ENCODE results near the gene RPP14.

RPP14 gene

DNA sequence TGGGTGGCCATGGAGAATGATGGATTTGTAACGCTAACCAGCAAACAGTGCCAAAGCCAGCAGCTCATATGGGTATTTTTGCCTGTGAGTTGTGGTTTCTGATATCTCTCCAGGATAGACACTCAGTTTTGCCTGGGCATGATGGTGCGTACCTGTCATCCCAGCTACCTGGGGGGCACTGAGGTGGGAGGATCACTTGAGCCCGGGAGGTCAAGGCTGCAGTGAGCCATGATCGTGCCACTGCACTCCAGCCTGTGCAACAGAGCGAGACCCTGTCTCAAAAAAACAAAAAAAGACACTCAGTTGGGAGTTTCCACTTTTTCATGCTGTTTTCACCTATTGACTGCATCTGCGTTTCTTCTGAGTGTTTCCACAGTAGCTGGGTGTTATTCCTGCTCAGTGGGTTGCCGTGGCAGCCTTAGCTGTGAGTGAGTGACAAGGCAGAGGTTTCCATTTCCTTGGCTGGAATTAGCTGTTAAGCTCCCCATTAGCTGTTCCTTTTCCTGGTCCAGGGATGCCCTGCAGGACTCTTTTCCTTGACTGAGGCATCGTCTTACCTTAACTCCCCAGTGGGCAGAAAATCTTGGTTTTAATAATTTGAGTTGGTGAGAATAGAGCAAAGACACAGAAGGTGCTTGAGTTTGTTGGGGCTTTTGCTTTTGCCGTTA, 14.2 kb upstream of the RPP14 start:
- DNase-seq (ENCODE audit: low spot score): no peak

- no peak for DNase-seq (ENCODE audit: low spot score)
Measured at GRCh38 chr3:58292866-58293265, 13.2 kb upstream of the RPP14 start.

- DNase-seq (ENCODE audit: low spot score): peak; percentile 68
Measured at GRCh38 chr3:58293516-58293915, 12.5 kb upstream of the RPP14 start.

DNA sequence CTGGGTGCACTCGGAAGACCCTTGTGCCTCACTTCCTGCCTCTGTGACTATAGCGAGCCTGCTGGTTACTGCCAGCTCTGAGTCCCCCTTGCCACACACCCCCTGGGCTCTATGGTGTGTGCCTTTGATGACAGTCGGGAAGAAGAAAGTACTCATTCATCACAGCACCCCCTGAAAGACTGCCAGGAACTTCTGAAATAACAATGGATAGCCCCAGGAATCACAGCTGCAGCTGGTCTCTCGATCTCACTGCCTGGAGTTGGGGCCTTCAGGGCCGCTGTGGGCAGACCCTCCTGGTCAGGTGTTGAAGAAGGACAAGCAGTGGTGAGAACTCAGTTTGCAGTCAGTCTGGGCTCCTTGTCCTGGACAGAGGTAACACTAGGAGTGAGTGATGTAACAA, 9.8 kb upstream of the RPP14 start:
- peak; percentile 94 for DNase-seq (ENCODE audit: low spot score)

DNA sequence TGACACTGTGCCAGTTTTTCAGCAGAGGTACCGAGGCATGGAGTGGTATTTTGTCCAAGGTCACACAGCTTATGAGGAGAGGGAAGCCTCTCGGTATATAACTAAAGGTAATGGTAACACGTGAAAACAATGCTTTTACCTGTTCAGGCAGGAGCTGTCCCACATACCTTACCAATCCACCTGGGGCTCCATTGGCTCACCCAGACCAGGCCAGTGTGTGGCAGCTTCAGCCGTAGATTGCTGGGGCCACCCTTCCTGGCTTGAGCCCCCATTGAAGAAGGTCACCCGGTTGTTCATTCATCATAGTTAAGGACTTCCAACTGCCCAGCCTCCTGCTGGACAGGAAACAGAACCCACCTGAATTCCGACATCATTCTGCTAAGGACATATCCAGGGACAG, 9.2 kb upstream of the RPP14 start:
- no peak for DNase-seq (ENCODE audit: low spot score)

GRCh38 chr3:58298190-58298589, 7.9 kb upstream of the RPP14 start:
- no peak for DNase-seq (ENCODE audit: low spot score)

- DNase-seq (ENCODE audit: low spot score): no peak
Measured at GRCh38 chr3:58299075-58299474, 7.0 kb upstream of the RPP14 start.

DNA sequence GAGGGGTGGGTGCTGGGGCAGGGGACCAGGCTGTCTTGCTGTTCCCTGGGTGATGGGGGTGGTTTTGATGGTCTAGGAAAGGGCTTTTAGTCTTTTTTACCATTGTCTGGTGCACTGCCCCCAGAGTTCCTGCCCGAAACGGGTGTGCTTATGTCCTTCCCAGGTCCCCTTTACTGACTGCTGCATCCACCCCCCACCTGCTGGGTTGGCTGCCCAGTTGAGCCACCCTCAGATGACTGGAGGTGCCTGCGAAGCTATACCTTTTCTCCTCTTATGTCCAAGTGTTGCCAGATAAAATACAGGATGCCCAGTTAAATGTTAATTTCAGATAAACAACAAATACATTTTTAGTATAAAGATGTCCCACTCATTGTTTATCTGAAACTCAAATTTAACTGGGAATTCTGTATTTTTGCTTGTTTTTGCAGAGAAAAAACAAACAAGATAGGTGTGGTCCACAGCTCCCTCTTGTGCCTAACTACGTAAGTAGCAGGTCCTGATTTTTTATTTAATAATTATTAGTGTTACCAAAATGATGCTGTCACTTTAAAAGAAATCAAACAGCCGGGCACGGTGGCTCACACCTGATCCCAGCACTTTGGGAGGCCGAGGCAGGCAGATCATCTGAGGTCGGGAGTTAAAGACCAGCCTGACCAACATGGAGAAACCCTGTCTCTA, 6.1 kb upstream of the RPP14 start:
- DNase-seq (ENCODE audit: low spot score): no peak

GRCh38 chr3:58307639-58308215, 1.7 kb downstream of the RPP14 start:
- DNase-seq (ENCODE audit: low spot score): no peak

DNA sequence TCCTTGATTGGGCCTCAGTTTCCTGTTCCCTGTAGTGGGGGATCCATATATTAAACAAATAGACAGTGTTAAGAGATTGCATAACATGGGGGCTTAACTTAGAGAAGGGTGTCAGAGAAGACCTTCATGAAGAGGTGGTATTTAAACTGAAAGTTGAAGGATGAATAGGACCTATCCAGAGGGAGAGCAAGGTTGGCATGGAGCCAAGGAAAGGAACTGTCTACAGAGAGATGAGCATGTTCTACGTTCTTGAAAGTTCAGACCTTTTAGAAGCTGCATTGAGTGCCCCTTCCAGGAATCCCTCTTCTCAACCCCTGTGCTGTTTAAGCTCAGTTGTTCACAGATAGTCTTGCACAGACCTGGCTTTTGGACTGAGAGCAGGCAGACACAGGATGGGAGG, 2.7 kb downstream of the RPP14 start:
- DNase-seq (ENCODE audit: low spot score): no peak

DNA sequence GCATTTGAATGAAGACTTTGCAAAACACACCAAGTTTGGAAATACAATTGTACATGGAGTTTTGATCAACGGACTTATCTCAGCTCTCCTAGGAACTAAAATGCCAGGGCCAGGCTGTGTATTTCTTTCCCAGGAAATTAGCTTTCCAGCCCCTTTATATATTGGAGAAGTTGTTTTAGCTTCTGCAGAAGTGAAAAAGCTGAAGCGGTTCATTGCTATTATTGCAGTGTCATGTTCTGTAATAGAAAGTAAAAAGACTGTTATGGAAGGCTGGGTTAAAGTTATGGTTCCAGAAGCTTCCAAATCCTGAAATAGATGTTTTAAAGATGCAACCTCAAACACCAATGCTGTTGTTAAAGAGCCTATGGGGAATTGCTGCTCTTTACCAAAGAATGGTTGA, 11.8 kb downstream of the RPP14 start:
- no peak for DNase-seq (ENCODE audit: low spot score)

GRCh38 chr3:58321791-58322190, 15.7 kb downstream of the RPP14 start:
- no peak for DNase-seq (ENCODE audit: low spot score)

DNA sequence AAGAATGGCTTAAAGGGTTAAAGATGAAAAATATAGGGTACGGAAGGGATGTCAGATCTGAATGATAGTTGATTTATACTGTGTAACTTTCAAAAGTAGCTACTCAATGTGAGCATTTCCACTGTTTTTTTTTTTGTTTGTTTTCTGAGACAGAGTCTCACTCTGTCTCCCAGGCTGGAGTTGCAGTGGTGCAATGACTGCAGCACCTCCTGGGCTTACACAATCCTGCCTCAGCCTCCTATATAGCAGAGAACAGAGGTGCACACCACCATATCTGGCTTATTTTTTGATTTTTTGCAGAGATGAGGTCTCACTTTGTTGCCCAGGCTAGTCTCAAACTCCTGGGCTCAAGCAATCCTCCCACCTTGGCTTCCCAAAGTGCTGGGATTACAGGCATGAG, 16.7 kb downstream of the RPP14 start:
- DNase-seq (ENCODE audit: low spot score): no peak

DNA sequence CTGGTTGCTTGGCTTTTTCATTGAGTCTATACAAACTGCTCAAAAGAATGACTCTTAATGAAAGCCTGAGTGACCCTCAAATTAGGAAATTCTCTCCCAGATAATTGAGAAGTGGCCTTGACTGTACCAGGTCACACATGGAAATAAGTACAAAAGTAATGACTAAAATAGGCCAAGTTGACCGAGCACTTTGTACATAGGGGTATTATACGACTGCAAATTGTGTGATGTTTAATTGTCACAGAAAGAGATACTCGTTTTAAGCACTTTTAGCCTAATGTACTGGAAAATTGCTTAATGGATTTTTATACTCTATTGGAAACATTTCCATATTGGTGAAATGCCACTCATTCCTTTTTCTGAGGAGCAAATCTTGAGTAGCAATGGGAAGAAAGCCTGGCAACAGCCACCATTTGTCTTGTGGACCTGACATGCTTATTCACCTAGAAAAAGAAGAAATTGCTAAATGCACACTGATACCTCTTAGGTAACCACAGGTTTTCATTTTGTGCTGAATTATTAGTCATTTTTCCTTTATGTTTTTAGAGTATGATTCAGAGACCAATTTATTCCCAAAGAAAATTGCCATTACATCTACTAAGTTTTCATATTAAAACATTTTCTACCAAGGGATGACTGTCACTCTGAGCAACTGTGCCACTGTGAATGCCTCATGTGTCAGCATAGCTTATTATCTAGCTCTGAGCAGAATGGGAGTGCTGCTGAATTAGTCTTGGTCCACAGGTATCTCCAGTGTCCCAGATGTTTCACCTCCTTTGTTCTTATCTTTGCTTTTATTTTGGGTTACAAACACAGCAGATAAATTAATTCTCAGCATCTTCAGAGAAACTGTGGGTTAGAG, 17.7 kb downstream of the RPP14 start:
- DNase-seq (ENCODE audit: low spot score): no peak

- DNase-seq (ENCODE audit: low spot score): no peak
Measured at GRCh38 chr3:58324391-58325390, 18.6 kb downstream of the RPP14 start.

GRCh38 chr3:58325525-58325992, 19.5 kb downstream of the RPP14 start:
- DNase-seq (ENCODE audit: low spot score): no peak

DNA sequence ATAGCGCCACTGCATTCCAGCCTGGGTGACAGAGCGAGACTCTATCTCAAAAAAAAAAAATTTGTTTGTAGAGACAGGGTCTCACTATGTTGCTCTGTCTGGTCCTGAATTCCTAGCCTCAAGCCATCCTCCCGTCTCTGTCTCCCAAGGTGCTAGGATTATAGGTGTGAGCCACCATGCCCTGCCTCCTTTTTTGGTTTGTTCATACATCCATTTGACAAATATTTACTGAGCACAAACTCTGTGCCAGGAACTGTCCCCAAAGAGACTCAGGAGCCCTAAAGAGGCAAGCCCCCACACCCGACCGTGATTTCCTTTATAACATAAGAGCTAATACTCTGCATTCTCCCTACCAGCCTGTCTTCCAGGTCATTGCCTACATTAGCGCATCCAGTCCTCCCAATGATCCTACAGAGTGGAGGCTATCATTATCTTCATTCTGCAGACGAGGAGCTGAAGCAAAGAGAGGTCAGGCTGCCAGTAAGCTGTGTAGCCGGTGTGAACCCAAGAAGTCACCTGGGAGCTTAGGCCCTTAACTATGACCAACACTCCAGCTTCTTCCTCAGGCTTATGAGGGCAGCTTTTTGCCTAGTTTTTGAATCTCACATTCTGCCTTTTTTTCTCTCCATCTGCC, 20.3 kb downstream of the RPP14 start:
- DNase-seq (ENCODE audit: low spot score): no peak

- DNase-seq (ENCODE audit: low spot score): no peak
Measured at GRCh38 chr3:58329150-58329921, 23.3 kb downstream of the RPP14 start.

DNA sequence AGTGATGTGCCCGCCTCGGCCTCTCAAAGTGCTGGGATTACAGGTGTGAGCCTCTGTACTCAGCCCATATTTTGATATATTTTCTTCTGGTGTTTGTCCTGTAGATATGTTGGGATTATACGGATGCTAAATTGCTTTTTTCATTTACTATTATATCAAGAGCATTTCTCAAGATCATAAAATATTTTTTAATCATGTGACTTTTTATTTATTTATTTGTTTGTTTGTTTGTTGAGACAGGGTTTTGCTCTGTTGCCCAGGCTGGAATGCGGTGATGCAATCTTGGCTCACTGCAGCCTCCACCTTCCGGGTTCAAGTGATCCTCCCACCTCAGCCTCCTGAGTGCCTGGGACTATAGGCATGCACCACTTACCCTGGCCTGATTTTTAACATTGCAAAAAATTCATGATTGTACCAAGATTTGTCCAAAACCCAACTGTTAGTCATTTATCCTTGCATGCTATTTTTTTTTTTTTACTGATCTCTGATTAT, 23.9 kb downstream of the RPP14 start:
- DNase-seq (ENCODE audit: low spot score): no peak
